HAP-1 (cell line): ENCODE results near the gene NSD1.
"Not testable (repeated sequence)": the region's sequence is repeated elsewhere in the genome, so short reads cannot be mapped to it uniquely, and the experiment has no call there.

Experiments
- DNase-seq, 2 experiments: peaks; one replicate each; pipeline ENCODE4 v3.0.0-alpha.2; 2016 to 2020; ENCODE audit warnings: low spot score in 2 of 2
- H3K27me3 ChIP-seq: fragments of 250-450 bp; sonication (Bioruptor Pico); 2 replicates; pipeline ENCODE4 v1.5.1; 2020; ENCODE audit warnings: low read depth, mild to moderate bottlenecking, moderate library complexity
- H3K36me3 ChIP-seq: fragments of 250-450 bp; sonication (Bioruptor Pico); replicated peaks from 2 replicates; pipeline ENCODE4 v1.5.1; 2020; ENCODE audit warnings: mild to moderate bottlenecking
- H3K4me1 ChIP-seq: fragments of 250-450 bp; sonication (Bioruptor Pico); 2 replicates; pipeline ENCODE4 v1.5.1; 2020; ENCODE audit warnings: mild to moderate bottlenecking
- H3K4me3 ChIP-seq: fragments of 250-450 bp; sonication (Bioruptor Pico); 2 replicates; pipeline ENCODE4 v1.5.1; 2020; ENCODE audit warnings: mild to moderate bottlenecking, moderate library complexity
- H3K9me3 ChIP-seq: fragments of 250-450 bp; sonication (Bioruptor Pico); 2 replicates; pipeline ENCODE4 v1.5.1; 2020; ENCODE audit warnings: mild to moderate bottlenecking, moderate library complexity
- in situ Hi-C: fragments of 300-500 bp; cut with MboI; formaldehyde crosslinking; loops from 3 replicates; pipeline ENCODE4 v1.14.3; 2020; ENCODE audit warnings: low sequenced_read_pairs, inconsistent platforms, mixed read lengths

NSD1 gene

DNA sequence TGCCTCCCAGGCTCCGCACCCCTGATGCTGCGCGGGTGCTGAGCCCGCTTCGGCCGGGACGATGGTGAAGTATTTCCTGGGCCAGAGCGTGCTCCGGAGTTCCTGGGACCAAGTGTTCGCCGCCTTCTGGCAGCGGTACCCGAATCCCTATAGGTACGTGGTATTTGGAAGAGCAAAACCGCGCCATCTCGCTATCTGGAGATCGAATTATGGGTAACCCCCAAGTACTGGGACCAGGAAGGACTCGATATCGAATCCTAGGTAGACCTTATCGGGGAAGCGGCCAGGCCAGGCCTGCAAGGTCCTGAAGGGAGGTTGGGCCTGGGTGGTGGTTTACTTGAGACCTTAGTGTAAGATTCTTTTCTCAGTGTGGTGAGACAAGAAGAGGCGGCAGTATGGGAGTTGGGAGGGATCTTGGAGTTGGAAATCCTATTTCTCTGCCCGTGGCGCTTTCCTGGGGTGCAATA lies 170.4 kb downstream of the NSD1 start:
- peak overlapping the region; percentile 97 for H3K4me3 ChIP-seq
- in situ Hi-C loops: no loop called here
- peaks cover 9% of the 10 kb centered on the region for H3K4me1 ChIP-seq
- H3K36me3 ChIP-seq: peaks cover 64% of the 10 kb centered on the region
- no peak for DNase-seq
- H3K27me3 ChIP-seq: no peaks in the 10 kb centered on the region
- no peaks in the 10 kb centered on the region for H3K9me3 ChIP-seq

DNA sequence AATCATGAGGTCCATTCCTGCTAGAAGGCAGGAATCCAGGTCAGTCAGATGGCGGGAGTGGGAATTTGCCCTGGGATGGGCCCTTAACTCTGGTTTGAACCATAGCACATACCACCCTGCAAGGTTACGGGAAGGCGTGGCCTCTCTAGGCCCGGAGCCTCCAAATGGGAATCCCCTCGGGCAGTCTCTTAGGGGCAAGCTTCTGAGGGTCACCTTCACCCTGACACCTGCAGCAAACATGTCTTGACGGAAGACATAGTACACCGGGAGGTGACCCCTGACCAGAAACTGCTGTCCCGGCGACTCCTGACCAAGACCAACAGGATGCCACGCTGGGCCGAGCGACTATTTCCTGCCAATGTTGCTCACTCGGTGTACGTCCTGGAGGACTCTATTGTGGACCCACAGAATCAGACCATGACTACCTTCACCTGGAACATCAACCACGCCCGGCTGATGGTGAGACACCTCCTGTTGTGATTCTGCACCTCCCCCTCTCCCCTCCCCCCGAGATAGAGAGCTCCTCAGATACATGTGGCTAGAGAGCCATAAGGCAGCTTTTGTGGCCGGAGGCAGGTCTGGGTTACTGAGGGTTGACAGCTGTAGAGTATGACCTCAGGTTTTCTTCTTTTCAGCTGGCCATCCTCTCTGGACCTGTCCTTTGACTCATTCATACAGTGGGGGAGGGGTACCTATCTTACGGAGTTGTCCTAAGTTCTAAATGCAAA lies 171.0 kb downstream of the NSD1 start:
- peaks cover 9% of the 10 kb centered on the region for H3K4me1 ChIP-seq
- peak in 1 of 2 experiments; percentile 58 for DNase-seq
- peaks cover 70% of the 10 kb centered on the region for H3K36me3 ChIP-seq

DNA sequence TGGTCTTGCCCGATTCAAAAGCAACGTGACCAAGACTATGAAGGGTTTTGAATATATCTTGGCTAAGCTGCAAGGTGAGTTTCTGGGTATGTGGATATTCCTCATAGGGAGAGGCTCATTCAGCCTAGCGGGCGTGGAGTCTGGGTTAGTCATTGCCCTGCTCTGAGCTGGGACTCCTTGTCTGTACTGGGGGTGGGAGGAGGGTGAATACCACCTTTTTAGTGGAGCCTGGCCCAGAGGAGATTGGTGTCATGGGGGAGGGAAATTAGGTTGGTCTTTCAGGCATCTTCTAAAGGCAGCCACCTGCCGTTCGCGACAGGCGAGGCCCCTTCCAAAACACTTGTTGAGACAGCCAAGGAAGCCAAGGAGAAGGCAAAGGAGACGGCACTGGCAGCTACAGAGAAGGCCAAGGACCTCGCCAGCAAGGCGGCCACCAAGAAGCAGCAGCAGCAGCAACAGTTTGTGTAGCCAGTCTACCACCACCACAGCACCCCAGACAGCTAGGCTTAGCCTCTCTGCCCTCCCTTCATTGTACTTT lies 172.6 kb downstream of the NSD1 start:
- DNase-seq, H3K9me3 ChIP-seq, in situ Hi-C loops, H3K4me3 ChIP-seq, H3K27me3 ChIP-seq: not testable (repeated sequence)
- Histone ChIP-seq H3K4me1 (peaks cover 20% of the 10 kb centered on the region), H3K36me3 (peaks cover 68% of the 10 kb centered on the region)

More for the DNA sequence above, 171.0 kb downstream of the NSD1 start:
- no peaks in the 10 kb centered on the region for H3K9me3 ChIP-seq
- in situ Hi-C loops: no loop called here
- H3K27me3 ChIP-seq: no peaks in the 10 kb centered on the region
- H3K4me3 ChIP-seq: peak overlapping the region; percentile 97

DNA sequence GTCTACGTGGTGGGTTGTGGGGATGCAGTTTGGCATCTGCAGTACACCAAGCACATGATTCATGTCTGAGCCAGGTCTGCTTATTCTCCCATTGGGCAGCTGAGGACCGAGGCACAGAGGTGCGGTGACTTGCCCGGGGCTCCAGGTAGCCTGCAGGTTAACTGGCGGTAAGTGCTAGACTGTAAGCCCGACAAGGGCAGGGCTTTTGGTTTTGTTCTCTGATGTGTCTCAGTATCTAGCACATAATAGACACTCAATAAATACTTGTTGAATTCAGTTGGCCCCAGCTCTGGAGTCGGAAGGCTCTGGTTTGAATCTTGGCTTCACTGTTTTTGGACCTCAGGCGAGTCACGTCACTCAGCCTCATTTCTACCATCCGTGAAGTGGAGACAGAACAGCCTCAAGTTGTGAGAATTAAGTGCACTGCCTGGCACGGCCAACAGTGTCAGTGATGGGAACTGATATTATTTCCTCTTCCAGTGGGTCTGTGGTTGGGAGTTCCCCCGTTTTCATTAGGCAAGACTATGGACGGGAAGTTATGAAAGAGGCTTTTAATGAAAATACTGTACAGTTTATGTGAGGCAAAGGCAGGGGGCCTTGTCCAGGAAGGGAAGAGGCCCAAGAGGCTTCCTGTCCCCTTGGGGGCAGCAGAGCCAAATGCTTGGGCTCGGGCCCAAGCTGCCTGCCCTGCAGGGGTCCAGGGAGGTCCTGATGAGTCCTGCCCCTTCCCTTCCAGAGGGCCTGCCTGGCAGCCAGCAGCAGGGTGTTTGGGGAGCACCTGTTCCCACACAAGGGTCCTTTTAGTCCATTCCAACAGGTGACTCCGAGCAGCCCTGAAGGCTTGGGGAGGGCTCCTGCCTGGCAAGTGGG lies 173.3 kb downstream of the NSD1 start:
- no peak overlapping the region for H3K4me3 ChIP-seq
- no peaks in the 10 kb centered on the region for H3K9me3 ChIP-seq
- no peaks in the 10 kb centered on the region for H3K27me3 ChIP-seq
- DNase-seq: no peak
- peaks cover 20% of the 10 kb centered on the region for H3K4me1 ChIP-seq
- peaks cover 60% of the 10 kb centered on the region for H3K36me3 ChIP-seq
- in situ Hi-C loops: no loop called here

DNA sequence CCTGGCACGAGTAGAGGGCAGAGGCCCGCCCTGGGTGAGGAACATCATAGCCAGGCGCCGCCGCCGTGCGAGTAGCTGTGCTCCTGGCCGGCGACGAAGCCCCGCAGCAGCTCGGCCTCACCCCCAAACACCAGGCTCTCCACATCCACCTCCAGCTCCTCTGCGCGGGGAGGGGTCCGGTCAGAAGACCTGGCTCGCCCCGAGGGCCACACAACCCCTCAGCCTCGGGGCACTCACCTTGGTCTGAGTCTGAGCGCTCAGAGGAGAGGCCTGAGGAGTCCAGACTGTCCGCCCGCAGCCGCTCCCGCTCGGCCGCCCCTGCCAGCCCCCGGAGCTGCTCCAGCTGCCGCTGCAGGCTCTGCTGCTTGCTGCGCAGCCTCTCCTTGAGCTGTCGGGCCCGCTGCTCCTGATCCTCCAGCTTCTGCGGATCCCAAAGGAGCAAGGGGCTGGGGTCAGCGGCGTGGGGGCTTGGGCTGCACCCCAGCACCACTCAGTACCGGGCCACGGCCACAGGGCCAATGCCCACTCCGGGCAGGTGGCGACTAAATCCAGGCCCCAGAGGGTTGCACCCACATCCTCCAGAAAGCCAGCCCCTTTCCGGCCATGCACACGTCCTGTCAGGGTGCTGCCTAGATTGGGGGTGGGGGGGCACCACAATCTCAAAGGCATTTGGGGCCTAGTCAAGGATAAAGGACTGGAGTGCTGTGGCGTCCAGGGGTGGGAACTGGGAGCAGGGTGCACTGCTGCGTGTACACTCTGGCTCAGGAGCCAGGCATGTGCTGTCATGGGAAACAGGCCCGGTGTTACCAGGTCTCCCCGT lies 174.2 kb downstream of the NSD1 start:
- no peaks in the 10 kb centered on the region for H3K27me3 ChIP-seq
- peaks cover 56% of the 10 kb centered on the region for H3K36me3 ChIP-seq
- DNase-seq: no peak
- in situ Hi-C loops: no loop called here
- peaks cover 20% of the 10 kb centered on the region for H3K4me1 ChIP-seq
- H3K4me3 ChIP-seq: no peak overlapping the region
- no peaks in the 10 kb centered on the region for H3K9me3 ChIP-seq

DNA sequence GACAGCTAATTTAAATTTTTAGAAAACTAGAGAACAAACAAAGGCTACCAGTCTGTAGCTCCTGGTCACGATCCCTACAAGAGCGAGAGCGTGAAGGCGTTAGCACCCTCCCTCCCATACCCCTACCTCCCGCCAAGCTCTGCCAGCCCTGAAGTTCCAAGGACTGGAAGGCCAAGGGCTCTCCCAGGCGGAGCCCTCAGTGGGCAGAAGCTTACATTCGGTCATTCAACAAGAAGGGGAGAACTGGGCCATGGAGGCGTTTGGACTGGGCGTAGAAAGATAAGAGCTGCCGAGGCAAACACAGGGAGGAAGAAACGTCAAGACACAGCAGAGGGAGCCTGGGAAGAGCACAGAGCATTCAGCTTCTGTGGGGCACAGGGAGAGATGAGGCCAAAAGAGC lies 175.2 kb downstream of the NSD1 start:
- no peak for DNase-seq
- H3K4me3 ChIP-seq: no peak overlapping the region
- in situ Hi-C loops: no loop called here
- no peaks in the 10 kb centered on the region for H3K27me3 ChIP-seq
- H3K9me3 ChIP-seq: no peaks in the 10 kb centered on the region
- peaks cover 55% of the 10 kb centered on the region for H3K36me3 ChIP-seq
- H3K4me1 ChIP-seq: peaks cover 29% of the 10 kb centered on the region

DNA sequence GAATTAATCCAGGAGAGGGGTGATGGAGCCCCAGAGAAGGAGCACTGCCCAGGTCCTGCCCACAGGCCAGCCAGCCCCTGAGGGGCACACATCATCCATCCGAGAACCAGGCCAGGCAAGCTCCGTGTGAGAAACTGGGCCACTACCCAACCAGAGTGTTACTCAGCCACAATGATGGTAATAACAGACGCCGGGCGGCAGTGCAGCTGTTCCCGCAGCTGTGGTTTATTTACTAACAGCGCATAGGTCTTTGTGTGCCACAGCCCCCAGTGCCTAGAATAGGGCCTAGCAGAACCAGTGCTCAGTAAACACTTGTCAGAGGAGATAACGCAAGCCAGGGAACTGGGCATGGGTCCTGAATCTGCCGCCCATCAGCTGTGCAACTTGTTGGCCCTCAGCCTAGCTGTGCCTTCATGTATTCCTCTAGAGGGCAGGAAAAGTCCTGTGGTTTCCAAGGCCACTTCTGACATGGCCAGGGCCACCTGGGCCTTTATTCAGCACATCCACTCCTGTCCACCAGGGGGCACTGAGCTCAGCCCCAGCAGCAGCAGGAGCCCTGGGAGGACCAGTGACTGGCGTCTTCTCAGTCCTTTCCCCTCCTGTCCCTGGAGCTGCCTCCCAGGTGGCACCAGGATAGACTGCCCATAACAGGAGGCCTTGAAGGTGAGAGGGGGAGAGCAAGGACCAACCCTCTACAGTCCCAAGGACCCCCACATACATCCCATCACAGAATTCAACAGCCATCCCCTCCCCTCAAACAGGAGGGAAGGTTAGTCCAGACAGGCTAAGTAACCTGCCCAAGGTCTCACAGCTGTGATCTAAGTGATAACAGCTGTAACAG lies 176.0 kb downstream of the NSD1 start:
- Histone ChIP-seq H3K4me1 (peaks cover 28% of the 10 kb centered on the region), H3K36me3 (peaks cover 50% of the 10 kb centered on the region), H3K4me3 (peak overlapping the region; percentile 87), H3K27me3 (no peaks in the 10 kb centered on the region), H3K9me3 (no peaks in the 10 kb centered on the region)
- peak; percentile 78 to 87 for DNase-seq
- in situ Hi-C loops: loop anchor here (10.0 kb wide), 1 partner anchor 135 kb away; the partner anchor contains the start of gene PRR7

DNA sequence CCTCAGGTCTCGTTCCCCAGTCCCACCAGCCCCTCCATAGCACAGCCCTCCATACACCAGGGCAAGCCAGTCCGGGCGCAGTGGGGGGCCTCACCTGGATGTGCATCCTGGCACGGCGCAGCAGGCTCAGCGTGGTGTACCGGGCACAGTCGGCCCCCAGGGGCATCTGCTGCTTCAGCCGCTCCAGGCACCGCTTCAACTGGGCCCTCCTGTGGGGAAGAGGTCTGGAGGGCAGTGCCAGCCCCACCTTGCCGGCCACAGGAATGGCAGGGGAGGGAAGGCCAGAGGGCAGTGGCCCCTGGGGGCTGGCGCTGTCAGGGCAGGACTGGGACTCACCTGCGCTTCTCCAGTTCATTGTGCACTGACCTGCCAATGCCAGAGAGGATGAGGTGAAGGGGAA lies 176.8 kb downstream of the NSD1 start:
- in situ Hi-C loops: loop anchor here (10.0 kb wide), 1 partner anchor 134 kb away; the partner anchor contains the start of gene PRR7
- H3K27me3 ChIP-seq: no peaks in the 10 kb centered on the region
- H3K9me3 ChIP-seq: no peaks in the 10 kb centered on the region
- peaks cover 24% of the 10 kb centered on the region for H3K4me1 ChIP-seq
- DNase-seq: no peak
- peaks cover 42% of the 10 kb centered on the region for H3K36me3 ChIP-seq
- peak overlapping the region; percentile 87 for H3K4me3 ChIP-seq

DNA sequence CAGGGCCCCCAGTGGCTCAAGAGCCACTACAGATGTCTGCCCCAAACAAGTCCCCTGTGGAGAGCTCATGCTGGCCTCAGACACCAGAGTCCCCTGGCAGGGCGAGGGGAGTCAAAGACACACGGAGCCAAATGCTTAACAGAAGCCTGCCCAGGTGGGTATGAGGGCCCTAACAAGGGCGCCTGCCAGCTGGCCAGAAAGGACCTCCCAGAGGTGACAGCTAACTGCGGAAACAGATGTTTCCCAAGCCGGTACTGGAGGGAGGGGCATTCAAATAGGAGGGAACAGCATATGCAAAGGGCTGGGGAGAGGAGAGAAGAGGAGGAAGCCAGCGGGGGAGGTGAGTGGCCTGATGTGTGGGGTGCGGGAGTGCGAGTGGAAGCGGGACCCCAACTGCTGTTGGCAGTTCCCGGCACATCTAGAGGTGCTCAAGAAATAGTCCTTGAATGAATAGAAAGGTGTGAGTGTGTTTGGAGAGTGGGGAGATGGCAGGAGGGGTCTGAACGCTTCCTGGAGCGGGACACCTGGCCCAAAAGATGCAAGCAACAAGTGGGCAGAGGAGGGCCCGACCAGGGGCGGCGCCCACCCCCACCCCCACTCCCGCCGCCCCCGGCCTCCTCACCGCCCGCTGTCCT lies 177.3 kb downstream of the NSD1 start:
- Histone ChIP-seq H3K36me3 (peaks cover 37% of the 10 kb centered on the region), H3K4me1 (peaks cover 24% of the 10 kb centered on the region), H3K9me3 (no peaks in the 10 kb centered on the region), H3K27me3 (no peaks in the 10 kb centered on the region), H3K4me3 (peak overlapping the region; percentile 87)
- peak in 1 of 2 experiments; percentile 49 for DNase-seq
- in situ Hi-C loops: loop anchor here (10.0 kb wide), 1 partner anchor 134 kb away; the partner anchor contains the start of gene PRR7

DNA sequence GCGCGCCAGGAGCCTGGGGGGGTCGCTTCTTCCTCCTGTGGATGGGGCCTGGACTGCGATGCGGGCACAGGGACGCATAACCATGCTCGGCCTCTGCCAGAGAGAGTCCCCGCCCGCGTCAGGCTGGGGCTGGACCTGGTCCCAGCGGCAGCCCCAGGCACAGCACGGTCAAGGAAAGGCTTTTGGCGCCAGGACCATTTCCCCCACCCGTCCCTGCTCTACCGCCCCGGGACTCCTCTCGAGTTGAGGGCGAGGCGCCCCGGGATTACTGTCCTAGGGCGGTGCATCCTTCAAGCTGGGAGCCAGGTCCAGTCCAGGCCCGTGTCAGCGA lies 177.8 kb downstream of the NSD1 start:
- Histone ChIP-seq H3K4me3 (peak overlapping the region; percentile 87), H3K4me1 (peaks cover 24% of the 10 kb centered on the region), H3K36me3 (peaks cover 32% of the 10 kb centered on the region), H3K27me3 (no peaks in the 10 kb centered on the region), H3K9me3 (no peaks in the 10 kb centered on the region)
- in situ Hi-C loops: loop anchor here (10.0 kb wide), 1 partner anchor 133 kb away; the partner anchor contains the start of gene PRR7
- DNase-seq: peak in 1 of 2 experiments; percentile 49

DNA sequence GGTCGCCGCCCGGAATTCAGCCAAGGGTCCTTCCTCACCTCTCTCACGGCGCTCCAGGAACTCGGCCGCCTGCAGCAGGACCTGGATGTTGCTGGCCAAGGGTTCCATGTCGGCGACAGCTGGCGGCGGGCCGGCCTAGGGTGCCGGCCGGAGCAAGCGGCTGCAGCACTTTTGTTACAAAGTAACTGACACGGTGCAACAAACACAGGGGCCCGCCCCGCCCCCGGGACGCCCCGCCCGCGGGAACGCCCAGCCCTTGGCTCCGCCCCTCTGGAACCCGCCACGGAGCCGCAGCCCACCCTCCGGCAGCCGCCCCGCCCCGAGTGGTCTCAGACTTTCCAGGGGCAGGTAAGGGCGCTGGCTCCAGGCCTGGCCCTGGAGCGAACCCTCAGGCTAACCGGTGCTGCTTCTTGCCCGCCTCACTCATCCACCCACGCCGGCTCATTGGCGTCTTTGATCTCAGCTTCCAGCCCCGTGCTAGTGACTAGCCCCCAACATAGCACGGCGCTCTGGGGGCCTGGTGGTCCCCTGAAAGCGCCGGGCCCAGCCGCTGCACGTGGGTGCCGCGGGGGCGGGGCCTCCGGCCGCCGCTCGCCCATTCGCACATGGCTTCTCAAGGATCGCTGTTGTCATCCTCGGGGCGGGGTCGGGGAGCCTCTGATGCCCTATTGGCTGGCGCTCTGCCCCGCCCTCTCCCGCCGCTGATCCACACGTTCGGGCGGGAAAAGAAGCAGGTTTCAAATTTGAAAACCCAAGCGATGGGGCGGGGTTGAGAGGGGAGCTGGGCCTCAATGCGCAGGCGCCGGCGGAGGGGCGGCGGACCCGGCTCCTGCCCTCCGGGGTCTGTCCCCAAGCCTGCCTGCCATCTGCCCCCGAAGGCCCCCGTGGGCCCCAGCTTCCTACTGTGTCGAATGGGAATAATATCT lies 178.4 kb downstream of the NSD1 start, which contains the start of gene MXD3:
Gene MXD3, minus strand, starts transcription at position 176 of the 926 bp plus-strand sequence. Its CDS starts 68 bp downstream, at position 108.
- no peaks in the 10 kb centered on the region for H3K27me3 ChIP-seq
- peaks cover 28% of the 10 kb centered on the region for H3K36me3 ChIP-seq
- DNase-seq: peak; percentile 98 to 100
- in situ Hi-C loops: loop anchor here (10.0 kb wide), 1 partner anchor 133 kb away; the partner anchor contains the start of gene PRR7
- no peaks in the 10 kb centered on the region for H3K9me3 ChIP-seq
- peaks cover 24% of the 10 kb centered on the region for H3K4me1 ChIP-seq
- peak within 1 kb of the TSS; percentile 87 for H3K4me3 ChIP-seq
